ENCODE results near the gene CRACR2A.

GRCh38 chr12:3568695-3569094, 184.2 kb downstream of the CRACR2A start:
- no peak for TF ChIP-seq CTCF (IDR thresholded peaks at IDR 0.05; ENCODE audit: low read length)
- TF ChIP-seq EZH2 (IDR thresholded peaks at IDR 0.05; ENCODE audit: borderline replicate concordance, low read length), result no peak

Data from OCI-LY1 (cell line).